HG02938 (cell line): ENCODE data around the gene FRK.
"Not testable (repeated sequence)": the region's sequence is repeated elsewhere in the genome, so short reads cannot be mapped to it uniquely, and the experiment has no call there.

Experiments
- ATAC-seq: cut with Tn5 transposase; IDR thresholded peaks from one replicate; pipeline ENCODE4 v1.9.1; 2021; ENCODE audit warnings: mild to moderate bottlenecking, moderate library complexity; ENCODE audit not compliant: unreplicated experiment

The FRK gene

GRCh38 chr6:115891111-115891669 lies 169.5 kb downstream of the FRK start:
- ATAC-seq, result peak; percentile 99

GRCh38 chr6:115890238-115890637 lies 170.5 kb downstream of the FRK start:
- ATAC-seq, result no peak

GRCh38 chr6:115888687-115889470 lies 171.8 kb downstream of the FRK start:
- not testable (repeated sequence) for ATAC-seq

GRCh38 chr6:115887891-115888290 lies 172.8 kb downstream of the FRK start:
- no peak for ATAC-seq

- ATAC-seq, result peak; percentile 41
These were observed 174.9 kb downstream of the FRK start for GRCh38 chr6:115885636-115886366.

GRCh38 chr6:115882771-115883170 lies 177.9 kb downstream of the FRK start:
- no peak for ATAC-seq

- ATAC-seq, result no peak
These were observed 178.5 kb downstream of the FRK start for GRCh38 chr6:115882174-115882573.
